Measurements from ENCODE around the gene PCNX3.

Gene PCNX3

GRCh38 chr11:65599216-65599954, 16.2 kb upstream of the PCNX3 start:
- no peak for DNase-seq (ENCODE audit: low spot score)

GRCh38 chr11:65599955-65600246, 15.7 kb upstream of the PCNX3 start:
- DNase-seq (ENCODE audit: low spot score): no peak

GRCh38 chr11:65604258-65604657, 11.3 kb upstream of the PCNX3 start:
- DNase-seq (ENCODE audit: low spot score): no peak

GRCh38 chr11:65606876-65607613, 8.5 kb upstream of the PCNX3 start:
- DNase-seq (ENCODE audit: low spot score): peak; percentile 85

GRCh38 chr11:65607614-65608426, 7.8 kb upstream of the PCNX3 start:
- no peak for DNase-seq (ENCODE audit: low spot score)

- no peak for DNase-seq (ENCODE audit: low spot score)
Measured at GRCh38 chr11:65609229-65609628, 6.3 kb upstream of the PCNX3 start.

- no peak for DNase-seq (ENCODE audit: low spot score)
Measured at GRCh38 chr11:65609665-65610064, 5.9 kb upstream of the PCNX3 start.

- DNase-seq (ENCODE audit: low spot score): no peak
Measured at GRCh38 chr11:65610404-65610803, 5.2 kb upstream of the PCNX3 start.

GRCh38 chr11:65611028-65611757, 4.4 kb upstream of the PCNX3 start:
- no peak for DNase-seq (ENCODE audit: low spot score)

GRCh38 chr11:65611758-65612603, 3.6 kb upstream of the PCNX3 start:
- DNase-seq (ENCODE audit: low spot score): peak; percentile 23

GRCh38 chr11:65612691-65613090, 2.9 kb upstream of the PCNX3 start:
- DNase-seq (ENCODE audit: low spot score): no peak

GRCh38 chr11:65613091-65613928, 2.3 kb upstream of the PCNX3 start:
- peak; percentile 19 for DNase-seq (ENCODE audit: low spot score)

GRCh38 chr11:65615950-65616574, 486 bp downstream of the PCNX3 start:
- DNase-seq (ENCODE audit: low spot score): peak; percentile 59

GRCh38 chr11:65616575-65617001, 1.0 kb downstream of the PCNX3 start:
- DNase-seq (ENCODE audit: low spot score): no peak

GRCh38 chr11:65617136-65617850, 1.7 kb downstream of the PCNX3 start:
- no peak for DNase-seq (ENCODE audit: low spot score)

GRCh38 chr11:65617990-65618751, 2.6 kb downstream of the PCNX3 start:
- DNase-seq (ENCODE audit: low spot score): no peak

GRCh38 chr11:65618763-65619162, 3.2 kb downstream of the PCNX3 start:
- DNase-seq (ENCODE audit: low spot score): no peak

- no peak for DNase-seq (ENCODE audit: low spot score)
Measured at GRCh38 chr11:65619281-65619928, 3.8 kb downstream of the PCNX3 start.
